GM19438 (cell line): ENCODE measurements around the gene PSMD4.

ENCODE experiments used
- ATAC-seq: cut with Tn5 transposase; IDR thresholded peaks from one replicate; pipeline ENCODE4 v1.9.1; 2021; ENCODE audit warnings: low read depth; ENCODE audit not compliant: unreplicated experiment

Gene PSMD4

GRCh38 chr1:151293093-151293492 lies 38.6 kb downstream of the PSMD4 start:
- ATAC-seq = no peak

- ATAC-seq = no peak
These were observed 40.4 kb downstream of the PSMD4 start for GRCh38 chr1:151294742-151295462.

- no peak for ATAC-seq
These were observed 55.3 kb downstream of the PSMD4 start for GRCh38 chr1:151309811-151310323.

- ATAC-seq = no peak
These were observed 56.5 kb downstream of the PSMD4 start for GRCh38 chr1:151311011-151311410.

GRCh38 chr1:151311589-151312331 lies 57.2 kb downstream of the PSMD4 start:
- no peak for ATAC-seq

DNA sequence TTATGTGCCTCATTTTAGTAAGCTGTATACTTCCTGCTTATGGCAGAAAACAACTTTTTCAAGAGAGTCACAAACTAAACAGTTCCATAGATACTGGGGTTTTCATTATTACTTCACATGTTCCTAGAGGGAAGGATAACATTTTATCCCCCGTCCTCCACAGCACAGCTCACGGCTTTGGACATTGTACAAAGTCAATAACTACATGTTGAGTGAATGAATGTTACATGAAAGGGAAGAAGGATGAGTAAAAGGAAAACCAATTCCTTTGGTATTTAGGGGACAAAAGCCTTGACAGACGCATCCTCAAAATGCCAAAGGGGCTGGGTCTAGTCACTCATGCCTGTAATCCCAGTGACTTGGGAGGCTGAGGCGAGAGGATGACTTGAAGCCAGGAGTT lies 57.9 kb downstream of the PSMD4 start:
- ATAC-seq = no peak

DNA sequence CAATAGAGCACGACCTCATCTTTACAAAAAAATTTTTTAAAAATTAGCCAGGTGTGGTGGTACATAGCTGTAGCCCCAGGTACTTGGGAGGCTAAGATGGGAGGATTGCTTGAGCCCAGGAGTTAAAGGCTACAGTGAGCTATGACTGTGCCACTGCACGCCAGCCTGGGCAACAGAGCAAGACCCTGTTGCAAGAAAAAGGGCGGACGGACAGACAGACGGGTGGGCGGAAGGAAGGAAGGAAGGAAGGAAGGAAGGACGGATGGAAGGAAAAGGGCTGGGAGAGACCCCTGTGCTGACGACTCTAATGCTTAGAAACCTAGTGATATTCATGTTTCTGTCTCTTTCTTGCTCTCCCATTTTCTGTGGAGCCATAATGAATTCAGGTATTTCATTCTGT lies 58.3 kb downstream of the PSMD4 start:
- no peak for ATAC-seq

GRCh38 chr1:151313501-151313900 lies 59.0 kb downstream of the PSMD4 start:
- no peak for ATAC-seq

DNA sequence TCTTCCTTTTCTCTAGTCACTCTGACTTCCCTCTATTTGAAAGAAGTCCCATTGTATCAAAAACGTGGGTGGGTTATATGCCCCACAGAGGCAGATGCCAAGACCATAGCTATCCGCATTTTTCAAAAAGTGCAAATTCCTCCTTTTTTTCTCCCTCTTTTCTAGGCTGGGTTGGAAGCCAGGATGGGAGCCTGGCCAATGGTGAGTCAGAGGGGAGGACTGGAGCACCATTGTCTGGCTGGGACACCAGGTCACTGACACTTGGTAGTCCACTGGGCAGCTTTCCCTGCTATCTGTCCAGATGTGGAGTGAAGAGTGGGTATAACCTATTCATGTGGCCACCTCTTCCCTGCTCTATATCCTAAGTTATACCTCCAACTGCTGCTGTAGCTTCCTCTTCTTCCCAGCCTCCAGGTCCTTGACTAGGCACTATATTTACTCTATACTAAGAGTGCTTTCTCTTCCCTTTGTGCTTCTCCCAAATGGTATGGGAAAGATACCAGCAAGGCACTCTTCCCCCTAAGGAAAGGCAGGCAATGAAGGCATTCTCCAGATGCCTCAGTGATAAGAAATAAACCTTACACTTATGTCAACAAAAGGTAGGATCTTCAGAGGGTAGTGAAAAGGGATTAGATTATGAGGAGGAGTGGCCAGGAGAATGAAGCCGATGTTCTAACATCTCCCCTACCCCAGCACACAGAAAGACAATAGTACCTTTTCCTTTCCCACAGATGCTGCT lies 59.8 kb downstream of the PSMD4 start:
- no peak for ATAC-seq

DNA sequence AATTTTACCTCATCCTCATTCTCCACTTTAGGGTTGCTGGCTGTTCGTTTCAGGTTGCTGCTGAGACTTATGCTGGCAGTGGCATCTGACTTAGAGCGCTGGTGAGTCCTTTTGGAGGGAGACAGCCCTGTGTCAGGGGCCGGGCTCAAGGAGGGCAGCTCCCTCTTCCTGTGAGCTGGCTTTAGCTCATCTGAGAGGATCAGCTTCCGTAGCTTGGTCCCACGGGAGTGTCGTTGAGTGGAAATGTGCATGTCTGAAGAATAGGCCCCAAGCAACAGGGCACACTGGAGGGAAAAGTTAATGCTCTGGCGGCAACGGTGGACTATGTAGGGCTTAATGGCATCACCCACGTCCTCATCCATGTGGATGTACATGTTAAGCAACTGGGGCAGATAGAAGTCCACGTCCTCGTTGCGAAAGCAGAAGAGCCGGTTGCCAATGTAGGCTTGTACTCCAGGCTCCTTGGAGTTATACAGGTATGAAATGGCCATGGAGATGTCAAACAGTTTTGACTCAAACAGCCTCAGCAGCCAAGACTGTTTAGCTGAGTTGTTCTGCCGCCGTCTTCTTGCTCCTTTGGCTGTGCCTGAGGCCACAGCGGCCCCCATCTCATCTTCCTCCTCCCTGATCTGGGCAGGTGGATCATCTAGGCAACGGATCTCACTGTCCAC lies 61.2 kb downstream of the PSMD4 start:
- ATAC-seq = no peak
